IMR-90 (cell line): ENCODE measurements around the gene MED22. TPM values are rescaled to one million over a fixed set of nuclear protein-coding genes. Genes with fewer than 3 reads are reported as not detected.

ENCODE experiments used
- ATAC-seq: fragments of 200-7000 bp; cut with Tn5 transposase; 2 replicates; pipeline ENCODE4 v1.9.1; 2020; ENCODE audit warnings: low read depth, mild to moderate bottlenecking, moderate library complexity
- BruUV-seq: library from RNA; stranded (reverse); fragments of 400-500 nt; replicated peaks from 2 replicates; lab custom pipeline; 2021; lab: Mats Ljungman, UMichigan
- CTCF ChIA-PET: fragments of 300-600 bp; formaldehyde crosslinking; extraction: SDS; loops from one replicate; lab custom pipeline; 2021; ENCODE audit warnings: antibody characterized with exemption; lab: Yijun Ruan, JAX
- POLR2A ChIA-PET: fragments of 300-600 bp; sonication (Branson Sonifier 250); formaldehyde crosslinking; loops from one replicate; lab custom pipeline; 2022; ENCODE audit warnings: antibody characterized with exemption; ENCODE audit not compliant: unreplicated experiment; lab: Charles Lee
- DNase-seq: peaks from one replicate; pipeline ENCODE4 v3.0.0; 2013
- H2AFZ ChIP-seq: replicated peaks from 2 replicates; pipeline ENCODE3; 2013; ENCODE audit warnings: low read length, mild to moderate bottlenecking; ENCODE audit not compliant: poor library complexity
- H2AK5ac ChIP-seq: 2 replicates; pipeline ENCODE4 v1.6.1; 2013; ENCODE audit warnings: low read depth, low read length, inconsistent platforms
- H2AK9ac ChIP-seq: replicated peaks from 2 replicates; pipeline ENCODE3; 2013; ENCODE audit warnings: mild to moderate bottlenecking, low read depth, low read length, moderate library complexity; ENCODE audit not compliant: poor library complexity
- H2BK120ac ChIP-seq: 2 replicates; pipeline ENCODE4 v1.6.1; 2013; ENCODE audit warnings: low read depth, low read length, inconsistent platforms
- H2BK15ac ChIP-seq: 3 replicates; pipeline ENCODE4 v1.6.1; 2013; ENCODE audit warnings: low read depth, low read length, inconsistent platforms
- H2BK20ac ChIP-seq: 2 replicates; pipeline ENCODE4 v1.6.1; 2013; ENCODE audit warnings: low read depth, mild to moderate bottlenecking, inconsistent platforms, low read length, moderate library complexity
- H2BK5ac ChIP-seq: 2 replicates; pipeline ENCODE4 v1.6.1; 2013; ENCODE audit warnings: mild to moderate bottlenecking, low read depth, low read length, inconsistent platforms; ENCODE audit not compliant: poor library complexity, severe bottlenecking
- H3K14ac ChIP-seq: replicated peaks from 2 replicates; pipeline ENCODE4 v1.6.1; 2013; ENCODE audit warnings: low read depth, low read length, inconsistent platforms
- H3K18ac ChIP-seq: 2 replicates; pipeline ENCODE4 v1.6.1; 2013; ENCODE audit warnings: low read depth, low read length, control low read depth
- H3K23ac ChIP-seq: 2 replicates; pipeline ENCODE4 v1.6.1; 2013; ENCODE audit warnings: low read depth, low read length, inconsistent platforms
- H3K27ac ChIP-seq: 2 replicates; pipeline ENCODE4 v1.5.1; 2013; ENCODE audit warnings: mild to moderate bottlenecking, control low read depth, low read length; ENCODE audit not compliant: insufficient read depth
- H3K27me3 ChIP-seq: 2 replicates; pipeline ENCODE4 v1.6.1; 2013; ENCODE audit warnings: low read length; ENCODE audit not compliant: control insufficient read depth, insufficient read depth
- H3K36me3 ChIP-seq: 2 replicates; pipeline ENCODE4 v1.6.1; 2013; ENCODE audit warnings: low read length, mixed read lengths; ENCODE audit not compliant: control insufficient read depth, insufficient read depth
- H3K4ac ChIP-seq: 2 replicates; pipeline ENCODE4 v1.6.1; 2013; ENCODE audit warnings: low read depth, low read length, inconsistent platforms
- H3K4me1 ChIP-seq: 2 replicates; pipeline ENCODE4 v1.6.1; 2013; ENCODE audit warnings: low read length, mixed read lengths; ENCODE audit not compliant: control insufficient read depth, insufficient read depth
- H3K4me2 ChIP-seq: 2 replicates; pipeline ENCODE4 v1.6.1; 2013; ENCODE audit warnings: low read depth, mild to moderate bottlenecking, control low read depth, low read length, moderate library complexity
- H3K4me3 ChIP-seq: 2 replicates; pipeline ENCODE4 v1.5.1; 2013; ENCODE audit warnings: low read depth, mild to moderate bottlenecking, control low read depth, low read length, moderate library complexity; ENCODE audit not compliant: insufficient read depth
- H3K56ac ChIP-seq: 2 replicates; pipeline ENCODE4 v1.6.1; 2013; ENCODE audit warnings: low read length, inconsistent platforms; ENCODE audit not compliant: insufficient read depth; ENCODE audit errors: extremely low read depth
- H3K79me1 ChIP-seq, 2 experiments: 2 replicates each; pipeline ENCODE4 v1.6.1; 2013; ENCODE audit warnings: low read length in 2 of 2, inconsistent platforms in 1 of 2, low read depth in 1 of 2
- H3K9ac ChIP-seq: 2 replicates; pipeline ENCODE4 v1.6.1; 2013; ENCODE audit warnings: low read depth, low read length, control low read depth
- H3K9me1 ChIP-seq: 2 replicates; pipeline ENCODE4 v1.6.1; 2013; ENCODE audit warnings: low read length, inconsistent platforms; ENCODE audit not compliant: insufficient read depth
- H3K9me3 ChIP-seq: 2 replicates; pipeline ENCODE4 v1.6.1; 2013; ENCODE audit warnings: low read length; ENCODE audit not compliant: control insufficient read depth, insufficient read depth
- H4K20me1 ChIP-seq: 2 replicates; pipeline ENCODE4 v1.6.1; 2013; ENCODE audit warnings: low read length, inconsistent platforms; ENCODE audit not compliant: insufficient read depth
- H4K5ac ChIP-seq: 2 replicates; pipeline ENCODE4 v1.6.1; 2013; ENCODE audit warnings: mild to moderate bottlenecking, low read depth, low read length, control low read depth
- H4K8ac ChIP-seq, 2 experiments: 2 replicates each; pipeline ENCODE4 v1.6.1; 2013; ENCODE audit warnings: low read depth in 2 of 2, low read length in 2 of 2, control low read depth in 1 of 2, inconsistent platforms in 1 of 2
- H4K91ac ChIP-seq: 2 replicates; pipeline ENCODE4 v1.6.1; 2013; ENCODE audit warnings: low read depth, low read length, inconsistent platforms; ENCODE audit not compliant: insufficient read depth
- BHLHE40 ChIP-seq: fragments of 150-350 bp; IDR thresholded peaks from 2 replicates; pipeline ENCODE4 v1.6.1; 2016; ENCODE audit warnings: mild to moderate bottlenecking, low read depth, low read length
- CEBPB ChIP-seq: IDR thresholded peaks from 2 replicates; pipeline ENCODE4 v1.6.1; 2012; ENCODE audit warnings: low read depth, low read length, improper control_type of control experiment
- CHD1 ChIP-seq: IDR thresholded peaks from 2 replicates; pipeline ENCODE4 v1.6.1; 2012; ENCODE audit warnings: low read depth, low read length, improper control_type of control experiment
- FOS ChIP-seq: fragments of 150-350 bp; IDR thresholded peaks from 2 replicates; pipeline ENCODE4 v1.6.1; 2016; ENCODE audit warnings: low read depth, low read length
- MXI1 ChIP-seq: IDR thresholded peaks from 2 replicates; pipeline ENCODE4 v1.6.1; 2012; ENCODE audit warnings: low read depth, mild to moderate bottlenecking, low read length, moderate library complexity, borderline replicate concordance
- NFE2L2 ChIP-seq: fragments of 150-350 bp; IDR thresholded peaks from 2 replicates; pipeline ENCODE4 v1.6.1; 2016; ENCODE audit warnings: low read depth, mild to moderate bottlenecking, low read length
- POLR2A ChIP-seq: IDR thresholded peaks from 2 replicates; pipeline ENCODE4 v1.6.1; 2012; ENCODE audit warnings: mild to moderate bottlenecking, low read depth, low read length
- RAD21 ChIP-seq: IDR thresholded peaks from 2 replicates; pipeline ENCODE4 v1.6.1; 2012; ENCODE audit warnings: low read length, improper control_type of control experiment
- RCOR1 ChIP-seq: IDR thresholded peaks from 2 replicates; pipeline ENCODE4 v1.6.1; 2012; ENCODE audit warnings: mild to moderate bottlenecking, low read length, improper control_type of control experiment; ENCODE audit not compliant: insufficient replicate concordance
- RFX5 ChIP-seq: IDR thresholded peaks from 2 replicates; pipeline ENCODE4 v1.8.0; 2012; ENCODE audit warnings: low read depth, mild to moderate bottlenecking, low read length, moderate library complexity
- SMC3 ChIP-seq: fragments of 150-350 bp; IDR thresholded peaks from 2 replicates; pipeline ENCODE4 v1.6.1; 2016; ENCODE audit warnings: low read depth, mild to moderate bottlenecking, antibody characterized with exemption, low read length, moderate library complexity
- WGBS, 2 experiments: methylation state at CpG; one replicate each; pipeline versions ENCODE4 v1.1.5 to v1.1.7; 2013; ENCODE audit warnings: missing lambda C conversion rate in 2 of 2; ENCODE audit not compliant: insufficient read length in 1 of 2; ENCODE audit errors: extremely low coverage in 2 of 2; 5-methylcytosine and 5-hydroxymethylcytosine counted together
- dilution Hi-C: fragments of 300-500 bp; cut with HindIII; formaldehyde crosslinking; loops from one replicate; pipeline ENCODE4 v1.14.3; 2018; ENCODE audit warnings: low sequenced_read_pairs; ENCODE audit not compliant: unreplicated experiment
- in situ Hi-C: fragments of 300-500 bp; cut with MboI; formaldehyde crosslinking; loops from 3 replicates; pipeline ENCODE4 v1.14.3; 2019; ENCODE audit warnings: low sequenced_read_pairs, inconsistent platforms, mixed read lengths
- intact Hi-C: fragments of 100-400 bp; cut with micrococcal nuclease; formaldehyde crosslinking; loops from 2 replicates; pipeline ENCODE4 v1.10.0; 2022
- polyA plus RNA-seq, 3 experiments: library from polyadenylated mRNA; depleted of rRNA; stranded (reverse); fragments of >200 nt; gene quantifications; 2 replicates each; pipeline ENCODE4 v1.2.3, GENCODE V29; 2012; ENCODE audit warnings: low replicate concordance in 1 of 3
- total RNA-seq: library from RNA; depleted of rRNA; stranded (reverse); fragments of >200 nt; gene quantifications from 2 replicates; pipeline ENCODE4 v1.2.3, GENCODE V29; 2012
- TF ChIP-seq, protein P1 (sequence below): conservative IDR thresholded peaks from 2 replicates; pipeline ENCODE4 v1.5.1; 2012; ENCODE audit warnings: mild to moderate bottlenecking, low read depth, low read length, improper control_type of control experiment
- TF ChIP-seq, protein P2 (sequence below): fragments of 150-350 bp; IDR thresholded peaks from 2 replicates; pipeline ENCODE4 v1.6.1; 2016; ENCODE audit warnings: low read depth, mild to moderate bottlenecking, low read length, moderate library complexity, borderline replicate concordance

MED22 gene
- total and polyA plus RNA-seq, 2 of the 4 experiments (the other 2 are of a cell fraction) = 7.9 to 28.3 TPM

DNA sequence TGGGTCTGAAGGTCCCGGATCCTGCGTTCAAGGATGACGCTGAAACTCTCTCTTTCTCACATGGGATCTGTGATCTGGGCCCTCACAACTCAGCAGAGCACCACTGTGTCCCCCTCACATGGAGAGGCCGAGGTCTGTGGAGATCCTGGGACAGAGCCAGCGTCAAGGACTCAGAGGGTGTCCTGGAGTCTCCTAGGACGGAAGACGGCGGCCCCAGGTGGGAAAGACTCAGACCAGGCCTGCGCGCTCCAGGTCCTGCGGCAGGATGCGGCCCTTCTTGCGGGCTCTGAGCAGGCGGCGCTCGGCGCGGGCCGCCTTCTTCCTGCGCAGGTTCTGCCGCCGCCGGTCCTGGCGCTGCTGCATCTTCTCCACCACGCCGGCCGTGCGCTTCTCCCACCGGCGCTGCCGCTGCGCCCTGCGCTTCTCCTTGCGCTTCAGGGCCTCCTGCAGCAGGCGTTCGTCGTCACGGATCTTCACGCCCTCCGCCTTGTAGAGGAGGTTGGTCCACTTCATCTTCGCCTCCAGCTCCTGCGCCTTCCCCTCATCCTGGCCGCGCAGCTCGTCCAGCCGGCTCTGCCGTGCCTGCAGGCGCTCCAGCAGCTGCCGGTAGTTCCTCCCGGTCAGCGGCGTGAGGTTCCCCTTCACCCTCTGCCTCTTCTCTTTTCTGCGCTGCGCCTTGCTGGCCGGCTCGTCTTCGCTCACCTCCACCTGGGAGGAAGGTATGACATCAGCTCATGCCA lies 16.1 kb downstream of the MED22 start:
- Histone ChIP-seq H4K5ac (no peak overlapping the region), H4K20me1 (no peaks in the 10 kb centered on the region; the same call in 1 of the 2 replicates), H3K4me1 (no peaks in the 10 kb centered on the region), H3K56ac (no peak overlapping the region), H2BK5ac (no peak overlapping the region), H3K14ac (no peak overlapping the region), H2AK9ac (no peak overlapping the region), H3K27me3 (no peaks in the 10 kb centered on the region), H3K9me3 (no peaks in the 10 kb centered on the region), H3K9ac (no peak overlapping the region), H2AFZ (no peak overlapping the region), H3K23ac (no peak overlapping the region), H3K9me1 (peaks cover 10% of the 10 kb centered on the region; the same call in 1 of the 2 replicates), H2BK20ac (no peak overlapping the region), H2BK120ac (no peak overlapping the region), H3K4me3 (no peak overlapping the region), H2BK15ac (no peak overlapping the region), H3K27ac (no peak overlapping the region), H2AK5ac (no peak overlapping the region), H3K4ac (no peak overlapping the region), H4K8ac (no peak overlapping the region), H4K91ac (no peak overlapping the region), H3K18ac (no peak overlapping the region), H3K36me3 (peaks cover 35% of the 10 kb centered on the region), H3K4me2 (no peak overlapping the region), H3K79me1 (peaks cover 17 to 34% of the 10 kb centered on the region in 2 experiments; a peak in 3 of 4 replicates)
- POLR2A ChIA-PET = no interaction called here
- 98% methylated on average over 44 of the region's 57 CpGs; no CpG with 5 or more reads in 1 of the 2 experiments for WGBS, 2 experiments
- ATAC-seq (no peak), DNase-seq (no peak)
- no TSS peak for BruUV-seq
- in situ Hi-C loops = no loop called here
- CTCF ChIA-PET = no interaction called here
- intact Hi-C loops = no loop called here
- dilution Hi-C loops = no loop called here
- TF ChIP-seq CEBPB = no peak
- TF ChIP-seq NFE2L2 = no peak
- no peak for TF ChIP-seq CHD1
- no peak for TF ChIP-seq SMC3
- no peak for TF ChIP-seq BHLHE40
- TF ChIP-seq RFX5 = no peak
- TF ChIP-seq RCOR1 = no peak
- no peak for TF ChIP-seq MXI1
- TF ChIP-seq, protein P1, sequence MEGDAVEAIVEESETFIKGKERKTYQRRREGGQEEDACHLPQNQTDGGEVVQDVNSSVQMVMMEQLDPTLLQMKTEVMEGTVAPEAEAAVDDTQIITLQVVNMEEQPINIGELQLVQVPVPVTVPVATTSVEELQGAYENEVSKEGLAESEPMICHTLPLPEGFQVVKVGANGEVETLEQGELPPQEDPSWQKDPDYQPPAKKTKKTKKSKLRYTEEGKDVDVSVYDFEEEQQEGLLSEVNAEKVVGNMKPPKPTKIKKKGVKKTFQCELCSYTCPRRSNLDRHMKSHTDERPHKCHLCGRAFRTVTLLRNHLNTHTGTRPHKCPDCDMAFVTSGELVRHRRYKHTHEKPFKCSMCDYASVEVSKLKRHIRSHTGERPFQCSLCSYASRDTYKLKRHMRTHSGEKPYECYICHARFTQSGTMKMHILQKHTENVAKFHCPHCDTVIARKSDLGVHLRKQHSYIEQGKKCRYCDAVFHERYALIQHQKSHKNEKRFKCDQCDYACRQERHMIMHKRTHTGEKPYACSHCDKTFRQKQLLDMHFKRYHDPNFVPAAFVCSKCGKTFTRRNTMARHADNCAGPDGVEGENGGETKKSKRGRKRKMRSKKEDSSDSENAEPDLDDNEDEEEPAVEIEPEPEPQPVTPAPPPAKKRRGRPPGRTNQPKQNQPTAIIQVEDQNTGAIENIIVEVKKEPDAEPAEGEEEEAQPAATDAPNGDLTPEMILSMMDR = no peak
- TF ChIP-seq, protein P2, sequence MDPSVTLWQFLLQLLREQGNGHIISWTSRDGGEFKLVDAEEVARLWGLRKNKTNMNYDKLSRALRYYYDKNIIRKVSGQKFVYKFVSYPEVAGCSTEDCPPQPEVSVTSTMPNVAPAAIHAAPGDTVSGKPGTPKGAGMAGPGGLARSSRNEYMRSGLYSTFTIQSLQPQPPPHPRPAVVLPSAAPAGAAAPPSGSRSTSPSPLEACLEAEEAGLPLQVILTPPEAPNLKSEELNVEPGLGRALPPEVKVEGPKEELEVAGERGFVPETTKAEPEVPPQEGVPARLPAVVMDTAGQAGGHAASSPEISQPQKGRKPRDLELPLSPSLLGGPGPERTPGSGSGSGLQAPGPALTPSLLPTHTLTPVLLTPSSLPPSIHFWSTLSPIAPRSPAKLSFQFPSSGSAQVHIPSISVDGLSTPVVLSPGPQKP = no peak
- no peak for TF ChIP-seq POLR2A
- no peak for TF ChIP-seq RAD21
- TF ChIP-seq FOS = no peak
